Measurements from ENCODE around the gene FCHSD2. TPM values are rescaled to one million over a fixed set of nuclear protein-coding genes. Genes with fewer than 3 reads are reported as not detected.
"Not testable (repeated sequence)": the region's sequence is repeated elsewhere in the genome, so short reads cannot be mapped to it uniquely, and the experiment has no call there.

Gene FCHSD2
- polyA plus RNA-seq, 4 donors = 2.0 to 25.1 (median 7.9) TPM

DNA sequence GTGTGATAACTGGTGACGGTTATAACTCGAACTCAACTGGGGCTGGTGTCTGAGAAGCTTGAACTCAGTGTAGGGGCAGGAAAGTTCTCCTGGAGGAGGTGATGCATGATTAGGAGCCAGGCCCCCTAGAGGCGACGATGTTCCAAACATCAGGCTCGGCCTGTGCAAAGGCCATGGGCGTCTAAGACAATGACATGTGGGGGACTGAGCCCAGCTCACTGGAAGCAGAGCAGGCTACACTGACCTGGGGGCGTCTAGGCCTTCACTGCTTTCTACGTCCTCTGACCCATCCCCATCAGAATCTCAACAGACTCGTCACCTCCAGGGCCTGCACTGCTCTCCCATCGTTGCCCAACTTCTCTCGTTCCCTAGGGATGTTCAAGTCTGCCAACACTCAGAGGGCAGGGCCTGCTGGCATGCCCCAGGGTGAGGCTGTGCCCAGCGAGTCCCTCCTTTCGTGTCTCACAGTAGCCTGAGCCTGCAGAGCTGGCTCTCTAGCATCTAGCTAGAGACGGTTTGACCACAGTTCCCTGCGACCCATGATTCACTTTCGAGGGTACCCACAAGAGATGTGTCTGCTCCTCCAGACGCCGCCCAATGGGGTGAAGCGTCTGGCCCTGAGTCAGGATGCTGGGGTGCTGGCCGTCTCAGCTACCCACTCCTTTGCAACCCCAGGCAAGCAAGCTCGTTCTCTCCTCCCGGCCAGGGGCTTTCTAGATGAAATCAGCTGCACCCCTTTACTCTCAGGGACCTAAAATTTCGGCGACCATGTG lies 329.0 kb downstream of the FCHSD2 start:
- H3K4me1 ChIP-seq (ENCODE audit: control insufficient read depth in 3 of 3, insufficient read depth in 2 of 3, low read depth in 1 of 3, low read length in 2 of 3) = peaks cover 2 to 25% (median 8%) of the 10 kb centered on the region in 3 donors
- 6 to 11% (median 10%) methylated on average over 24 of the region's 24 CpGs for WGBS, 3 donors
- FAIRE-seq (no peak), DNase-seq (peak; percentile 69 to 72)
- H3K9me3 ChIP-seq (ENCODE audit: control insufficient read depth in 2 of 2, insufficient read depth in 1 of 2, low read depth in 1 of 2, low read length in 1 of 2) = no peaks in the 10 kb centered on the region
- H3K27me3 ChIP-seq (ENCODE audit: control insufficient read depth in 3 of 3, insufficient read depth in 3 of 3, low read length in 3 of 3) = no peaks in the 10 kb centered on the region
- peak overlapping the region; percentile 80 to 97 (median 92) for H3K27ac ChIP-seq (ENCODE audit: low read depth in 1 of 3, low read length in 2 of 3)
- peak overlapping the region; percentile 44 to 81 (median 78) for H3K4me3 ChIP-seq (ENCODE audit: low read depth in 1 of 3, low read length in 3 of 3)
- H3K36me3 ChIP-seq (ENCODE audit: control insufficient read depth in 3 of 3, insufficient read depth in 2 of 3, low read depth in 1 of 3, low read length in 3 of 3) = peaks cover 0 to 33% (median 0%) of the 10 kb centered on the region in 3 donors

DNA sequence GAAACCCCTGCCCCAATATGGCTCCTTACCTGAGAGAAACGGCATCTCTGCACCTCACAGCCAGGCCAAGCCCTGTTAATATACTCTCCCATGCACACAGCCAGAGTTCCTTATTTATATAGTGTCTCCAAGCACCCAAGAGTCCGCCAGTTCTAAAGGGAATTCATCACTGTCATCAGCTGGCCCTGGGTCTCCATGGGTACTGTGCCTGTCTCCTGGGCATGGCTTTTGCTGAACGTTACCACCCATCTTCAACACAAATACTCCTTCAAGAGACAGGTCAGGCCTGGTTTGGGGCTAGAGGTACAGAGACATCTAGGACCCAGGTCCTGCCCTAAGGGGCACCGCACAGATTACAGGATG lies 329.5 kb downstream of the FCHSD2 start:
- Histone ChIP-seq H3K4me1 (ENCODE audit: control insufficient read depth in 3 of 3, insufficient read depth in 2 of 3, low read depth in 1 of 3, low read length in 2 of 3) (peaks cover 2 to 25% (median 8%) of the 10 kb centered on the region in 3 donors), H3K27me3 (ENCODE audit: control insufficient read depth in 3 of 3, insufficient read depth in 3 of 3, low read length in 3 of 3) (no peaks in the 10 kb centered on the region), H3K9me3 (ENCODE audit: control insufficient read depth in 2 of 2, insufficient read depth in 1 of 2, low read depth in 1 of 2, low read length in 1 of 2) (no peaks in the 10 kb centered on the region), H3K36me3 (ENCODE audit: control insufficient read depth in 3 of 3, insufficient read depth in 2 of 3, low read depth in 1 of 3, low read length in 3 of 3) (peaks cover 0 to 27% (median 0%) of the 10 kb centered on the region in 3 donors), H3K4me3 (ENCODE audit: low read depth in 1 of 3, low read length in 3 of 3) (peak overlapping the region in 1 of 3 donors; percentile 81), H3K27ac (ENCODE audit: low read depth in 1 of 3, low read length in 2 of 3) (peak overlapping the region in 2 of 3 donors; percentile 92 to 97)
- FAIRE-seq (no peak), DNase-seq (peak; percentile 22 to 55)
- WGBS, 3 donors = 29 to 37% (median 31%) methylated on average over 4 of the region's 4 CpGs

- Histone ChIP-seq H3K36me3 (ENCODE audit: control insufficient read depth in 3 of 3, insufficient read depth in 2 of 3, low read depth in 1 of 3, low read length in 3 of 3) (peaks cover 0 to 24% (median 0%) of the 10 kb centered on the region in 3 donors), H3K4me1 (ENCODE audit: control insufficient read depth in 3 of 3, insufficient read depth in 2 of 3, low read depth in 1 of 3, low read length in 2 of 3) (peaks cover 2 to 25% (median 6%) of the 10 kb centered on the region in 3 donors)
- WGBS, 3 donors = 95 to 96% (median 96%) methylated on average over 10 of the region's 10 CpGs
- not testable (repeated sequence) for H3K9me3 ChIP-seq (ENCODE audit: control insufficient read depth in 2 of 2, insufficient read depth in 1 of 2, low read depth in 1 of 2, low read length in 1 of 2); DNase-seq; H3K27ac ChIP-seq (ENCODE audit: low read depth in 1 of 3, low read length in 2 of 3); H3K4me3 ChIP-seq (ENCODE audit: low read depth in 1 of 3, low read length in 3 of 3); H3K27me3 ChIP-seq (ENCODE audit: control insufficient read depth in 3 of 3, insufficient read depth in 3 of 3, low read length in 3 of 3); FAIRE-seq
Measured at GRCh38 chr11:72811686-72812085, 330.4 kb downstream of the FCHSD2 start.

- FAIRE-seq (no peak), DNase-seq (no peak)
- H3K27ac ChIP-seq (ENCODE audit: low read depth in 1 of 3, low read length in 2 of 3) = peak overlapping the region in 1 of 3 donors; percentile 33
- no peaks in the 10 kb centered on the region for H3K9me3 ChIP-seq (ENCODE audit: control insufficient read depth in 2 of 2, insufficient read depth in 1 of 2, low read depth in 1 of 2, low read length in 1 of 2)
- peaks cover 0 to 10% (median 6%) of the 10 kb centered on the region in 3 donors for H3K4me1 ChIP-seq (ENCODE audit: control insufficient read depth in 3 of 3, insufficient read depth in 2 of 3, low read depth in 1 of 3, low read length in 2 of 3)
- no peaks in the 10 kb centered on the region for H3K27me3 ChIP-seq (ENCODE audit: control insufficient read depth in 3 of 3, insufficient read depth in 3 of 3, low read length in 3 of 3)
- no peak overlapping the region for H3K4me3 ChIP-seq (ENCODE audit: low read depth in 1 of 3, low read length in 3 of 3)
- peaks cover 0 to 17% (median 0%) of the 10 kb centered on the region in 3 donors for H3K36me3 ChIP-seq (ENCODE audit: control insufficient read depth in 3 of 3, insufficient read depth in 2 of 3, low read depth in 1 of 3, low read length in 3 of 3)
- WGBS, 3 donors = 88 to 98% (median 93%) methylated on average over 4 of the region's 4 CpGs
Measured at GRCh38 chr11:72808331-72808798, 333.8 kb downstream of the FCHSD2 start.

- Histone ChIP-seq H3K4me1 (ENCODE audit: control insufficient read depth in 3 of 3, insufficient read depth in 2 of 3, low read depth in 1 of 3, low read length in 2 of 3) (peaks cover 0 to 5% (median 4%) of the 10 kb centered on the region in 3 donors), H3K9me3 (ENCODE audit: control insufficient read depth in 2 of 2, insufficient read depth in 1 of 2, low read depth in 1 of 2, low read length in 1 of 2) (no peaks in the 10 kb centered on the region), H3K27me3 (ENCODE audit: control insufficient read depth in 3 of 3, insufficient read depth in 3 of 3, low read length in 3 of 3) (no peaks in the 10 kb centered on the region), H3K27ac (ENCODE audit: low read depth in 1 of 3, low read length in 2 of 3) (peak overlapping the region in 1 of 3 donors; percentile 54), H3K4me3 (ENCODE audit: low read depth in 1 of 3, low read length in 3 of 3) (no peak overlapping the region), H3K36me3 (ENCODE audit: control insufficient read depth in 3 of 3, insufficient read depth in 2 of 3, low read depth in 1 of 3, low read length in 3 of 3) (peaks cover 0 to 17% (median 0%) of the 10 kb centered on the region in 3 donors)
- WGBS, 3 donors = 69 to 75% (median 74%) methylated on average over 2 of the region's 2 CpGs
- no peak for DNase-seq
- no peak for FAIRE-seq
Measured at GRCh38 chr11:72807792-72808191, 334.3 kb downstream of the FCHSD2 start.

- H3K36me3 ChIP-seq (ENCODE audit: control insufficient read depth in 3 of 3, insufficient read depth in 2 of 3, low read depth in 1 of 3, low read length in 3 of 3) = peaks cover 0 to 17% (median 0%) of the 10 kb centered on the region in 3 donors
- H3K4me1 ChIP-seq (ENCODE audit: control insufficient read depth in 3 of 3, insufficient read depth in 2 of 3, low read depth in 1 of 3, low read length in 2 of 3) = peaks cover 0 to 2% (median 0%) of the 10 kb centered on the region in 3 donors
- WGBS, 3 donors = 76 to 88% (median 80%) methylated on average over 5 of the region's 5 CpGs
- H3K27ac ChIP-seq (ENCODE audit: low read depth in 1 of 3, low read length in 2 of 3) = peak overlapping the region in 1 of 3 donors; percentile 16
- H3K4me3 ChIP-seq (ENCODE audit: low read depth in 1 of 3, low read length in 3 of 3) = no peak overlapping the region
- no peaks in the 10 kb centered on the region for H3K27me3 ChIP-seq (ENCODE audit: control insufficient read depth in 3 of 3, insufficient read depth in 3 of 3, low read length in 3 of 3)
- DNase-seq (no peak), FAIRE-seq (no peak)
- no peaks in the 10 kb centered on the region for H3K9me3 ChIP-seq (ENCODE audit: control insufficient read depth in 2 of 2, insufficient read depth in 1 of 2, low read depth in 1 of 2, low read length in 1 of 2)
Measured at GRCh38 chr11:72807021-72807693, 335.0 kb downstream of the FCHSD2 start.

- H3K36me3 ChIP-seq (ENCODE audit: control insufficient read depth in 3 of 3, insufficient read depth in 2 of 3, low read depth in 1 of 3, low read length in 3 of 3) = peaks cover 0 to 13% (median 0%) of the 10 kb centered on the region in 3 donors
- not testable (repeated sequence) for DNase-seq; H3K4me1 ChIP-seq (ENCODE audit: control insufficient read depth in 3 of 3, insufficient read depth in 2 of 3, low read depth in 1 of 3, low read length in 2 of 3); H3K27ac ChIP-seq (ENCODE audit: low read depth in 1 of 3, low read length in 2 of 3); FAIRE-seq; H3K27me3 ChIP-seq (ENCODE audit: control insufficient read depth in 3 of 3, insufficient read depth in 3 of 3, low read length in 3 of 3); H3K9me3 ChIP-seq (ENCODE audit: control insufficient read depth in 2 of 2, insufficient read depth in 1 of 2, low read depth in 1 of 2, low read length in 1 of 2); H3K4me3 ChIP-seq (ENCODE audit: low read depth in 1 of 3, low read length in 3 of 3)
- WGBS, 3 donors = 100% methylated on average over 1 of the region's 1 CpG; no CpG with 5 or more reads in 1 of the 3 donors
Measured at GRCh38 chr11:72806378-72806777, 335.7 kb downstream of the FCHSD2 start.

- Histone ChIP-seq H3K4me1 (ENCODE audit: control insufficient read depth in 3 of 3, insufficient read depth in 2 of 3, low read depth in 1 of 3, low read length in 2 of 3) (no peaks in the 10 kb centered on the region), H3K4me3 (ENCODE audit: low read depth in 1 of 3, low read length in 3 of 3) (no peak overlapping the region), H3K9me3 (ENCODE audit: control insufficient read depth in 2 of 2, insufficient read depth in 1 of 2, low read depth in 1 of 2, low read length in 1 of 2) (no peaks in the 10 kb centered on the region), H3K27me3 (ENCODE audit: control insufficient read depth in 3 of 3, insufficient read depth in 3 of 3, low read length in 3 of 3) (no peaks in the 10 kb centered on the region), H3K36me3 (ENCODE audit: control insufficient read depth in 3 of 3, insufficient read depth in 2 of 3, low read depth in 1 of 3, low read length in 3 of 3) (peaks cover 0 to 13% (median 0%) of the 10 kb centered on the region in 3 donors), H3K27ac (ENCODE audit: low read depth in 1 of 3, low read length in 2 of 3) (no peak overlapping the region)
- WGBS, 3 donors = 79 to 86% (median 84%) methylated on average over 6 of the region's 6 CpGs
- DNase-seq = no peak
- no peak for FAIRE-seq
Measured at GRCh38 chr11:72805216-72805615, 336.9 kb downstream of the FCHSD2 start.
